Brain microvascular endothelial cell (primary cell): Measurements from ENCODE around the gene TTLL13.

Source experiments
- DNase-seq: peaks from one replicate; pipeline ENCODE4 v3.0.0-alpha.2; 2020
- H3K27ac ChIP-seq: fragments of 250-450 bp; sonication (Bioruptor Pico); 2 replicates; pipeline ENCODE4 v1.5.1; 2020; ENCODE audit warnings: mild to moderate bottlenecking, moderate library complexity
- H3K27me3 ChIP-seq: fragments of 250-450 bp; sonication (Bioruptor Pico); replicated peaks from 2 replicates; pipeline ENCODE4 v1.5.1; 2020; ENCODE audit warnings: mild to moderate bottlenecking
- H3K36me3 ChIP-seq: fragments of 250-450 bp; sonication (Bioruptor Pico); replicated peaks from 2 replicates; pipeline ENCODE4 v1.5.1; 2020; ENCODE audit warnings: mild to moderate bottlenecking
- H3K4me3 ChIP-seq: 2 replicates; pipeline ENCODE4 v1.5.1; 2011; ENCODE audit warnings: low read depth, mild to moderate bottlenecking, control low read depth, low read length, moderate library complexity
- in situ Hi-C: cut with HindIII; loops from 2 replicates; pipeline ENCODE4 v1.10.0; 2017; ENCODE audit warnings: low sequenced_read_pairs, low pct_ligation_motif_present
- TF ChIP-seq, protein P1 (sequence below): IDR thresholded peaks from 2 replicates; pipeline ENCODE4 v1.5.1; 2011; ENCODE audit warnings: low read depth, mild to moderate bottlenecking, moderate library complexity, low read length, control low read depth, inconsistent platforms; ENCODE audit errors: missing control alignments

TTLL13 gene

DNA sequence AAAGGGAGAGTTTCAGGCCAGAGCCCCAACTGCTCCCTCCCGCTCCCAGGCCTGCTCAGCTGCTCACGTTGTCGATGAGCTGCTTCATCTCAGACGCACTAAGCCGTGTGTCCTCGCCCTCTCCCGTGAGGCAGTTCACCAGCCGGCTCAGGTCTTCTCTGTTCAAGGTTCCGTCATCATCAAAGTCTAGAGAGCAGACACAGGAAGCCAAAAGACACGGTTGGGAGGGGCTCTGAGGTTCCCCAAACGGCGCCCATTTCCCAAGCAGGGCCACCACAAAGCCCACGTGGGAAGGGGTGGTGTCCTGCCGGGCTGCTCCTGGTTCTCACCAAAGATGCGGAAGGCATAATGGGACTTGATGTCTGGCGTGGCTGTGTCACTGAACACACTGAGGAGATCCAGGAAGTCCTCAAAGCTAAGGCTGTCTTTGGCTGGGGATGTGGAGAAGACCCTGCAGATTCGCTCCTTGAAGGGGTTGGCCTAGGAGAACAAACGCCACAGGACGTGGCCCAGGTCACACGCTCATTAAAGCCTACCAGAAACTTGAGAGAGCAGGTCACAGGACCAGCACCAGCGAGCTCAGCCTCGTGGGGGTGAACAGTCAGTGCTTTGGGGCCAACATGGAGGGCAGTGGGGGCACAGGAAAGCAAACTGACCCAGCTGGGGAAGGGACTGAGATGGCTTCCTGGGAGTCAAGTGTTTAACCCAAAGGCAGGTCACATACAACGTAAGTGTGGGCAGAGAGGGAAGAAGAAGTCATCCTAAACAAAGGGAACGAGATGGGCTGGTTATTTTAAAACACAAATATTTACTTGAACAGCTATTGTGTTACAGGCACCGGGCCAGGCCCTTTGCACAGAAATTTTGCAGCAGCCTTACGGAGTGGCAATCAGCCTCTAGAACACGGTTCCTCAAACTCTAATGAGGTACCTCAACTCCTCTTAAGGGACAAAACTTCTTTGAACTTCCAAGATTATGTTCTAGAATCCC lies 18.0 kb upstream of the TTLL13 start:
- no peak overlapping the region for H3K27ac ChIP-seq
- H3K4me3 ChIP-seq, result no peak overlapping the region
- H3K36me3 ChIP-seq, result peaks cover 30% of the 10 kb centered on the region
- TF ChIP-seq, protein P1, sequence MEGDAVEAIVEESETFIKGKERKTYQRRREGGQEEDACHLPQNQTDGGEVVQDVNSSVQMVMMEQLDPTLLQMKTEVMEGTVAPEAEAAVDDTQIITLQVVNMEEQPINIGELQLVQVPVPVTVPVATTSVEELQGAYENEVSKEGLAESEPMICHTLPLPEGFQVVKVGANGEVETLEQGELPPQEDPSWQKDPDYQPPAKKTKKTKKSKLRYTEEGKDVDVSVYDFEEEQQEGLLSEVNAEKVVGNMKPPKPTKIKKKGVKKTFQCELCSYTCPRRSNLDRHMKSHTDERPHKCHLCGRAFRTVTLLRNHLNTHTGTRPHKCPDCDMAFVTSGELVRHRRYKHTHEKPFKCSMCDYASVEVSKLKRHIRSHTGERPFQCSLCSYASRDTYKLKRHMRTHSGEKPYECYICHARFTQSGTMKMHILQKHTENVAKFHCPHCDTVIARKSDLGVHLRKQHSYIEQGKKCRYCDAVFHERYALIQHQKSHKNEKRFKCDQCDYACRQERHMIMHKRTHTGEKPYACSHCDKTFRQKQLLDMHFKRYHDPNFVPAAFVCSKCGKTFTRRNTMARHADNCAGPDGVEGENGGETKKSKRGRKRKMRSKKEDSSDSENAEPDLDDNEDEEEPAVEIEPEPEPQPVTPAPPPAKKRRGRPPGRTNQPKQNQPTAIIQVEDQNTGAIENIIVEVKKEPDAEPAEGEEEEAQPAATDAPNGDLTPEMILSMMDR, result no peak
- H3K27me3 ChIP-seq, result no peaks in the 10 kb centered on the region
- in situ Hi-C loops, result no loop called here
- DNase-seq, result no peak

DNA sequence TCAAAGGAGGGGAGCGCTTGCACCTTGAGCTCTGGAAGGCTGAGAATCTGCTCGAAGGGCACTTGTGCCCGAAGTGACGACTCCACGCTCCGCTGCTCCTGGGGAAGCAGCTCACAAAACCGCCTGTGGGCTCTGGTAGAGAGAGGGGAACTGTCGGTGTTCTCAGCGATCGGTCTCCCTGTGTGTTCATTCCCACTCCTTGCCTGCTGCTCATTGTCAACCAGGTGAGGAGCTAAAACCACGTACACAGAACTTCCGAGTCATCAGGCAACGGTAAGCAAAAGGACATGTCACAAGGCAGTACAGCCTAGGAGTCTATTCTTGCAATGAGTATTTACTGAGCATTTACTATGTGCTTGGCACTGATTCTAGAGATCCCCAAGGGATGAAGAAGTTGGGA lies 17.2 kb upstream of the TTLL13 start:
- no peak for DNase-seq
- in situ Hi-C loops, result no loop called here
- no peak overlapping the region for H3K27ac ChIP-seq
- TF ChIP-seq, protein P1, result no peak
- peak overlapping the region; percentile 9 for H3K4me3 ChIP-seq
- peaks cover 30% of the 10 kb centered on the region for H3K36me3 ChIP-seq
- H3K27me3 ChIP-seq, result no peaks in the 10 kb centered on the region

DNA sequence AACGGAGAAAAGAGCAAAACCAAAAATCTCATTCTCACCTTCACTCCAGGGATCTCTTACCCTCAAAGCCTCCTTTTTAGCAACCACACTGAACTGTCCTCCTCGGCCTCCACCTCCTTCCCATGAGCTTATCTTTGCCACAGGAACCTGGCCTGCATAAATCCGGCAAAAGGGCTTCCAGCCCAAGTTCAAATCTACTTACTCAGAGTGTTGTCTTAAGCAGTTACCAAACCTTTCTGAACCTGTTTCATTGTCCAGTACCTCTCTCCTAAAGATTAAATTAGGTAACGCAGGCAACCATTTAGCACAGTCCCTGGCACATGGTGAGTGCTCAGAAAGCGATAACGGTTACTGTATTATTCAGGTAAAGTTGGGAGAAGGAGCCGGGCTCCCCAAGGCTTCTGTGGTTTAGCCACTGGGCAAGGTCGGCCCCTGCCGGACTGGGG lies 16.4 kb upstream of the TTLL13 start:
- DNase-seq, result no peak
- in situ Hi-C loops, result no loop called here
- peak overlapping the region; percentile 85 for H3K4me3 ChIP-seq
- H3K27ac ChIP-seq, result peak overlapping the region; percentile 83
- H3K27me3 ChIP-seq, result no peaks in the 10 kb centered on the region
- TF ChIP-seq, protein P1, result peak; percentile 61
- peaks cover 27% of the 10 kb centered on the region for H3K36me3 ChIP-seq

DNA sequence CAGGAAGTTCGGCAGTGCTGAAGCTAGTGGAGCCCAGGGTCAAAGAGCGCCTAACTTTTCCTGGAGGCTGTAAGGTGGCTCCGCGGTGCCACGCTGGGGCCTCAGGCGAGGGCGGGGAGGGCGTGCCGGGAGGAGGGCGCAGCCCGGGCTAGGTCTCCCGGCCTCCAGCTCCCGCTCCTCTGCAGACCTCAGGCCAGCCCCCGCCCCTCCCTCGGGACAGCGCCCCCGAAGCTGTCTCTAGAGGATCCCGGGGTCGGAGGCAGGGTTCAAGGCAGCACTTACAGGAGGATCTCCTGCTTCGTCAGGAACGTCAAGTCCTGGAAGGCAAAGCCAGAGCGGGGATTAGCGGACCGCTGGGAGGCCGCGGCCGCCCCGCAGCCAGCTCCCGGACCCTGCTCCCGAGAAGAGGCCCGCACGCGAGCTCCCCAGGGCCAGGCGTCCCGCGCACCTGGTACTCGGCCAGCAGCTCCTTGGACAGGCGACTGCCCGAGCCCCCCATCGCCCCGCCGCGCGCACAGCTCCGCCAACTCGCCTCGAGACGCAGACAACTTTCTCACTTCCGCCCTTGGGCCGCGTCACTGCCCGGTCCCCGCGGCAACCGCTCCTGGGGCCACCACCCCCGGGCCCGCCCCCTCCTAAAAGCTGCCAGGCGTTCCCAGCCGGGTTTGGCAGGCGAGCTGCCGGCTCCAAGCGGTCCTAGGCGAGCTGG lies 15.8 kb upstream of the TTLL13 start, which contains the start of gene CIB1:
Gene CIB1 (minus strand): TSS at position 555 of the 709 bp plus-strand sequence. CDS start 56 bp downstream, at position 499.
- peak; percentile 91 for DNase-seq
- TF ChIP-seq, protein P1, result no peak
- H3K27me3 ChIP-seq, result no peaks in the 10 kb centered on the region
- peak within 1 kb of the TSS; percentile 85 for H3K4me3 ChIP-seq
- in situ Hi-C loops, result no loop called here
- peak within 1 kb of the TSS; percentile 83 for H3K27ac ChIP-seq
- peaks cover 23% of the 10 kb centered on the region for H3K36me3 ChIP-seq

DNA sequence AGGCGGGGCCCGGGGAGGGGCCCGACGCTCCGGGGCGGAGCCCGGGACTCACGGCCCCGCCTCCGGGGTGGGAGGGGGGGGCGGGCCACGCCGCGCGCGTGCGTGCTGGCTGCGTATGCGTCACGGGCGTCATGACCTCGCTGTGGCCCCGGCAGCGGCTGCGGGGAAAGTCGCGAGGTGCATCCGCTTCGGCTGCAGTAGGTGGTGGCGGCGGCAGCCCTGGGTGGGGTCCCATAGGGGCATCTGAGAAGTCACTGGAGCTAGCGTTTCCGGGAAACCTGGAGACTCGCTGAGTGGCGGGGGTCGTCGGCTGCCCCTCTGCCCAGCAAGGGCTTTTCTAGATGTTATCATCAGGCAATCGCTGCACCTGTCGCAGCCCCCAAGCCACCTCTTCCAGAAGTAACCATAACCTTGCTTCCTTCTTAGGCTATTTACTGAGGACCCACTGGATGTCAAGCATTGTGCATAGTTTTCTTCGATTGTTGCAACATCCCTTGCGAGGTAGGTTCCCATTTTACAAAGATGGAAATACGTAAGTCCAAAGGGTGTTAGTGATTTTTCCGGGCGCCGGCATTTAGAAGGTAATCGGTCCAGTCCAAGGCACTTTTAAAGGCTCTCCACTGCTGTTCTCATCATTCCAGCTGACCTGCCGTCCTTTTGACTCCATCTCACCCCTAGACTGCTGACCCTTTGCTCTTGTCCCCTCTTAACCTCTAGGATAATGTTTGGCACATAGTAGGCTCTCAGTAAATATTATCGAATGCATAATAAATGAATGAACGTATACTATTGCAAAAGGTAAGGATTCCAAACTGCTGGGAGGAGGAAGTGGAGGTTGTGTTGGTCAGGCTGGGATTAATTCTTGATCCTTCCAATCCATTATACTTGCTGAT lies 15.0 kb upstream of the TTLL13 start, which contains the start of gene GDPGP1:
Gene GDPGP1 (plus strand): TSS at position 114 of the 893 bp plus-strand sequence. CDS start 6,700 bp downstream, outside the sequence.
- TF ChIP-seq, protein P1, result no peak
- in situ Hi-C loops, result no loop called here
- no peak for DNase-seq
- Histone ChIP-seq H3K36me3 (peaks cover 18% of the 10 kb centered on the region), H3K27me3 (no peaks in the 10 kb centered on the region), H3K27ac (peak within 1 kb of the TSS; percentile 83), H3K4me3 (peak within 1 kb of the TSS; percentile 85)
